Stimulated activated CD4-positive, alpha-beta T cell treated with anti-CD3 and anti-CD28 coated beads, Interleukin-1b, Interleukin-23, amount 100 ng/mL, for 4 hours (primary cell): ENCODE measurements around the gene ZNF556.

Experiments used
- DNase-seq, 2 donors: peaks; one replicate each; pipeline ENCODE4 v3.0.0-alpha.2; 2020; ENCODE audit warnings: low read depth in 2 of 2

ZNF556 gene

GRCh38 chr19:2905918-2906519, 38.9 kb downstream of the ZNF556 start:
- no peak for DNase-seq

DNA sequence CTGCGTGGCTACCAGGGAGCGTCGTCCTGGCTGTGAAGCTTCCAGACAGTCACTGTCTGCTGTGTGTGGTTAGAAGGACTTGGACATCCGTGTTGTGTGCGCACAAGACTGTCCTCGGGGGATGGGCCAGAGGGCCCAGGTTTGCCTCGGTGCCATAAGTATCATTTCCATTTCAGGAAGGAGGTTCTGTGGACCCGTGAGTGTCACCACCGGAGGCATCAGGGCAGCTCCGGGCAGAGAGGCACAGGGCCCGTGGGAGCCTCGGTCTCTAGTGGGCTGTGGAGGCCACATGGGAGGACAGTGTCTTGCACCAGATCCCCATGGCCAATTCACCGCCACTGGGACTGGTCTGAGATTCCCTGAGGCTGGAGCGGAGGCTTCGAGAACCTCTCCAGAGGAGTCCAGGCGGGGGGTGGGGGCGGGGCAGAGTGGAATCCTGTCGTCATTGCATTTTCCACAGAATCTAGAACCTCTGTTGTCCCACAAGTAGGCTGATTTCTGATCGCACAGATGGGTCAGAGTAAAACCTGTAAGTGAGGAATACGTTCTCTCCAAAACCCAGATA, 39.6 kb downstream of the ZNF556 start:
- no peak for DNase-seq

DNA sequence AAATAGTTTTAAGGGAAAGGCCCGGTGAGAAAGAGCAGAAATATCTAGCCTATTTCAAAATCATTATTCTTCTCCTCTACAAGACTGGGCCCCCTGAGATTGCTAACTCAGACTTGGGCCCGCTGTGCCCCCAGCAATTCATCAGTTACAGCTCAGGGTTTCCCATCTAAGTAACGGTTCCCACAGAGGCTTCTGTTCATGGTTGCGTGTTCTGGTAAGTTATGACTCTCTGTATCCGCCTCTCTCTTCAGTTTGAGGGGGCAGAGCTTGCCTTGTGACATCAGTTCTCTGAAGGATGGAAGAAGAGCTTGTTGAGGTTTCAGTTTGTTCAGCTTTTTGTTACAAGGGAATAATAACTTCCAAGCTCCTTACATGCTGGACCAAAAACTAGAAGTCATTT, 45.2 kb downstream of the ZNF556 start:
- DNase-seq = no peak

GRCh38 chr19:2917275-2918184, 50.4 kb downstream of the ZNF556 start:
- no peak for DNase-seq

DNA sequence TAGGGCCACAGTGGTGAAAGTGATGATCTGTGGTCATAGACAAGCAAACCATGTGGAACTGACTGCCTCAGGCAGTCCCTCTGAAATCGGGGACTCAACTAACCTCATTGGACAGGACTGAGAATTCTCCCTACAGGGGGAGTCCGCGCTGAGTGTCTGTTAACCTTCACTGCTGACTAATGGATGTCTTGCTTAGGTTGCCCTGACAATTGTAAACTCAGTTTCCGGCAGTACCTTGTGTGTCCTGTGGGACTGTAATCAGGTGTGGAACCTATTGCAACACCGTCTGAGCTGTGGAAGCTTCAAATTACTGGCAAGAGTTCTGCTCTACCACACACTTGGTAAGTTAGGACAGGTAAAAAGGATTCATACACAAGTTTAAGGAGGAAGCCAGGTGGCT, 55.9 kb downstream of the ZNF556 start:
- DNase-seq = no peak

- DNase-seq = no peak
Measured at GRCh38 chr19:2923510-2923909, 56.4 kb downstream of the ZNF556 start.

DNA sequence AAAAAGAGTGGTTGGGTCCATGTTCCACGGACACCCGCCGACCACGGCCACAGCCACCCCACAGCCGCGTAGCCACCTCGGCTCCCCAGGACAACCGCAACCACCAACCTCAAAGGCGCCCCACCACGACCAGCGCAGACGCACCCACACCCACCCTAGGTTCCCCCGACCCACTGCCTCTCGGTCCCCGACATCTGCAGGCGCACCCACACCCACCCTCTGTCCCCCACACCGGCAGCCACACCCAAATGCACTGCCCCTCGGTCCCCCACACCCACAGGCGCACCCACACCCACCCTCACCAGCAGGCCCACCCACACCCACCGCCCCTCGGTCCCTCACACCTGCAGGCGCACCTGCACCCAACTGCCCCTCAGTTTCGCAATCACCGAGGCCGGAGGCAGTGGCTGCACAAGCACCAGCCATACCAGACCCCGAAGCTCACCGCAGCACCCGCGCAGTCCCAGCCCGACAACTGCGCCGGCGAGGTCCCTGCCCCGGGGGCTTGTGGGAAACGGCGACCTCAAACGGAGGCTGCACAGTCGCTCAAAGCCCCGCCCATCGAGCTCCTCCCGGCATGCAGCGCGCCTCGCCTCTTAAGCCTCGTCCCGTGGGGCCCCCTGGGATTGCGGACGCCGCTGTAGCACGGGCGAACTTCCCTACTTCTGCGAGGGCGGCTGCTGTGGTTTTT, 59.4 kb downstream of the ZNF556 start:
- no peak for DNase-seq

DNA sequence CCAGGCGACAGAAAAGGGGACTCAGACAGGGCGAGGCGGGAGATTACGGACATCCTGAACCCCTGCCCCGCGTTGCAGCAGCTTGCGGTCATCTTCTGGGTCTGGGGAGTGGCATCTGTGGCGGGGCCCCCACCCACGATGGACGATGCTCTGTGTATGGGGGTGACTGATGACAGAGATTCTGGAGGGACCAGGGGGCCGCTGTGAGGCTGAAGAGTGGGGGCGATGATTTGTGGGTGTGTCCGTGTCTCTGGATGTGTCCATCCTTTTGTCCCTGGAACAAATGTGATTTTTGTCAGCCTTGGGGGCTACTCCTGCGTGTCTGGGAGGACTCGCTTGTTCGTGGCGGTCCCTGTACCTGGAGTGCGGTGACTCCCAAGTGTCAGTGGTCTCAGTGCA, 59.9 kb downstream of the ZNF556 start:
- no peak for DNase-seq
